Stimulated activated CD4-positive, alpha-beta T cell treated with anti-CD3 and anti-CD28 coated beads, Interleukin-12 subunit alpha, Interleukin-12 subunit beta, amount 100 ng/mL, for 24 hours (primary cell): ENCODE results near the gene SLC12A3.

Experiments
- DNase-seq, 2 experiments: peaks; one replicate each; pipeline ENCODE4 v3.0.0-alpha.2; 2020; ENCODE audit warnings: low read depth in 2 of 2

The SLC12A3 gene

GRCh38 chr16:56943761-56944375 is 78.9 kb downstream of the SLC12A3 start:
- no peak for DNase-seq

- DNase-seq, result no peak
These were observed 80.2 kb downstream of the SLC12A3 start for GRCh38 chr16:56944954-56945839.

GRCh38 chr16:56945847-56946527 is 81.0 kb downstream of the SLC12A3 start:
- DNase-seq, result no peak

GRCh38 chr16:56946767-56947603 is 82.0 kb downstream of the SLC12A3 start:
- DNase-seq, result no peak

- no peak for DNase-seq
These were observed 82.6 kb downstream of the SLC12A3 start for GRCh38 chr16:56947604-56947995.

GRCh38 chr16:56948234-56948633 is 83.2 kb downstream of the SLC12A3 start:
- no peak for DNase-seq

GRCh38 chr16:56950051-56950450 is 85.0 kb downstream of the SLC12A3 start:
- DNase-seq, result no peak

- no peak for DNase-seq
These were observed 85.4 kb downstream of the SLC12A3 start for GRCh38 chr16:56950455-56950854.

GRCh38 chr16:56950881-56951771 is 86.1 kb downstream of the SLC12A3 start:
- DNase-seq, result peak in 1 of 2 experiments; percentile 48

- no peak for DNase-seq
These were observed 88.0 kb downstream of the SLC12A3 start for GRCh38 chr16:56953006-56953405.

- DNase-seq, result no peak
These were observed 91.1 kb downstream of the SLC12A3 start for GRCh38 chr16:56956076-56956475.

GRCh38 chr16:56956756-56957155 is 91.7 kb downstream of the SLC12A3 start:
- DNase-seq, result no peak

- no peak for DNase-seq
These were observed 95.8 kb downstream of the SLC12A3 start for GRCh38 chr16:56960681-56961281.

GRCh38 chr16:56961386-56961785 is 96.4 kb downstream of the SLC12A3 start:
- DNase-seq, result no peak

GRCh38 chr16:56961851-56962281 is 96.9 kb downstream of the SLC12A3 start, which contains the start of gene CETP:
CETP (plus strand) TSS chr16:56961950; CDS start chr16:56961980, 30 bp downstream.
- DNase-seq, result no peak

GRCh38 chr16:56964243-56965148 is 99.5 kb downstream of the SLC12A3 start:
- DNase-seq, result peak; percentile 85 to 97
